Measurements from ENCODE around the gene C1orf167. TPM values are rescaled to one million over a fixed set of nuclear protein-coding genes. Genes with fewer than 3 reads are reported as not detected.

C1orf167 gene
- total and polyA plus RNA-seq, 4 donors, result 0.37 TPM; not detected in 3

DNA sequence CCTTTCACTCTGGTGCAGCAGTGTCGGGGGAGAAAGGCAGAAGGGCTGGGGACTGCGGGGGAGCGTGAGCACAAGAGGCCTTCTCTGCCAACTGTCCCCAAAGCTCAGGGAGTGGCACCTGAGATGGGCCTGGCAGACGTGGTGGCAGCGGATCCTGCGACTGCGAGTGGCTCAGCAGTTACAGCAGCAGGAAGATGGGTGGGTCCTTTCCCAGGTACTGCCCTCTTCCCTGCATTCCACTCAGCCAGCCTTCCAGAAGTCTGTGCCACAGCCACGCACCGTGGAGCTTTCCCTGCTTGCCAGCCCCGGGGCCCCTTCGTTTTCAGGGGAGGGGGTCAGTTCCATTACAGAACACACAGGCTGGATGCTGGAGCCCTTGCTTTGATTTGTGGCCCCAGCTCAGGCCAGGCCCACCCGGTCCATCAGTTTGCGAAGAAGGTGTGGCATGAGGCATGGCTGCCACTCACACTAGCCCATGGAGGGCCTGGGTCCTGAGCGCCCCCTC is 26.6 kb downstream of the C1orf167 start:
- TF ChIP-seq EGR1 (IDR thresholded peaks at IDR 0.05; ENCODE audit: low read depth in 2 of 2), result no peak
- no peak for TF ChIP-seq FOXA1 (IDR thresholded peaks at IDR 0.05)
- TF ChIP-seq, protein P1, sequence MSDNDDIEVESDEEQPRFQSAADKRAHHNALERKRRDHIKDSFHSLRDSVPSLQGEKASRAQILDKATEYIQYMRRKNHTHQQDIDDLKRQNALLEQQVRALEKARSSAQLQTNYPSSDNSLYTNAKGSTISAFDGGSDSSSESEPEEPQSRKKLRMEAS (IDR thresholded peaks at IDR 0.05), result no peak
- TF ChIP-seq, protein P2, sequence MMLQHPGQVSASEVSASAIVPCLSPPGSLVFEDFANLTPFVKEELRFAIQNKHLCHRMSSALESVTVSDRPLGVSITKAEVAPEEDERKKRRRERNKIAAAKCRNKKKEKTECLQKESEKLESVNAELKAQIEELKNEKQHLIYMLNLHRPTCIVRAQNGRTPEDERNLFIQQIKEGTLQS (IDR thresholded peaks at IDR 0.05), result no peak
- no peak for TF ChIP-seq RXRA (IDR thresholded peaks at IDR 0.05)
- TF ChIP-seq YY1 (IDR thresholded peaks at IDR 0.05), result no peak
- TF ChIP-seq NR2F2 (IDR thresholded peaks at IDR 0.05), result no peak
- no peak for TF ChIP-seq RAD21 (IDR thresholded peaks at IDR 0.05)
- no peak for TF ChIP-seq TAF1 (conservative IDR thresholded peaks at IDR 0.05)
- TF ChIP-seq, protein P3, sequence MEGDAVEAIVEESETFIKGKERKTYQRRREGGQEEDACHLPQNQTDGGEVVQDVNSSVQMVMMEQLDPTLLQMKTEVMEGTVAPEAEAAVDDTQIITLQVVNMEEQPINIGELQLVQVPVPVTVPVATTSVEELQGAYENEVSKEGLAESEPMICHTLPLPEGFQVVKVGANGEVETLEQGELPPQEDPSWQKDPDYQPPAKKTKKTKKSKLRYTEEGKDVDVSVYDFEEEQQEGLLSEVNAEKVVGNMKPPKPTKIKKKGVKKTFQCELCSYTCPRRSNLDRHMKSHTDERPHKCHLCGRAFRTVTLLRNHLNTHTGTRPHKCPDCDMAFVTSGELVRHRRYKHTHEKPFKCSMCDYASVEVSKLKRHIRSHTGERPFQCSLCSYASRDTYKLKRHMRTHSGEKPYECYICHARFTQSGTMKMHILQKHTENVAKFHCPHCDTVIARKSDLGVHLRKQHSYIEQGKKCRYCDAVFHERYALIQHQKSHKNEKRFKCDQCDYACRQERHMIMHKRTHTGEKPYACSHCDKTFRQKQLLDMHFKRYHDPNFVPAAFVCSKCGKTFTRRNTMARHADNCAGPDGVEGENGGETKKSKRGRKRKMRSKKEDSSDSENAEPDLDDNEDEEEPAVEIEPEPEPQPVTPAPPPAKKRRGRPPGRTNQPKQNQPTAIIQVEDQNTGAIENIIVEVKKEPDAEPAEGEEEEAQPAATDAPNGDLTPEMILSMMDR (IDR thresholded peaks at IDR 0.05; ENCODE audit: low read depth, low read length, missing input control), result no peak
- TF ChIP-seq GABPA (IDR thresholded peaks at IDR 0.05 in 1 of 2, conservative IDR thresholded peaks at IDR 0.05 in 1 of 2), result no peak
- TF ChIP-seq, protein P4, sequence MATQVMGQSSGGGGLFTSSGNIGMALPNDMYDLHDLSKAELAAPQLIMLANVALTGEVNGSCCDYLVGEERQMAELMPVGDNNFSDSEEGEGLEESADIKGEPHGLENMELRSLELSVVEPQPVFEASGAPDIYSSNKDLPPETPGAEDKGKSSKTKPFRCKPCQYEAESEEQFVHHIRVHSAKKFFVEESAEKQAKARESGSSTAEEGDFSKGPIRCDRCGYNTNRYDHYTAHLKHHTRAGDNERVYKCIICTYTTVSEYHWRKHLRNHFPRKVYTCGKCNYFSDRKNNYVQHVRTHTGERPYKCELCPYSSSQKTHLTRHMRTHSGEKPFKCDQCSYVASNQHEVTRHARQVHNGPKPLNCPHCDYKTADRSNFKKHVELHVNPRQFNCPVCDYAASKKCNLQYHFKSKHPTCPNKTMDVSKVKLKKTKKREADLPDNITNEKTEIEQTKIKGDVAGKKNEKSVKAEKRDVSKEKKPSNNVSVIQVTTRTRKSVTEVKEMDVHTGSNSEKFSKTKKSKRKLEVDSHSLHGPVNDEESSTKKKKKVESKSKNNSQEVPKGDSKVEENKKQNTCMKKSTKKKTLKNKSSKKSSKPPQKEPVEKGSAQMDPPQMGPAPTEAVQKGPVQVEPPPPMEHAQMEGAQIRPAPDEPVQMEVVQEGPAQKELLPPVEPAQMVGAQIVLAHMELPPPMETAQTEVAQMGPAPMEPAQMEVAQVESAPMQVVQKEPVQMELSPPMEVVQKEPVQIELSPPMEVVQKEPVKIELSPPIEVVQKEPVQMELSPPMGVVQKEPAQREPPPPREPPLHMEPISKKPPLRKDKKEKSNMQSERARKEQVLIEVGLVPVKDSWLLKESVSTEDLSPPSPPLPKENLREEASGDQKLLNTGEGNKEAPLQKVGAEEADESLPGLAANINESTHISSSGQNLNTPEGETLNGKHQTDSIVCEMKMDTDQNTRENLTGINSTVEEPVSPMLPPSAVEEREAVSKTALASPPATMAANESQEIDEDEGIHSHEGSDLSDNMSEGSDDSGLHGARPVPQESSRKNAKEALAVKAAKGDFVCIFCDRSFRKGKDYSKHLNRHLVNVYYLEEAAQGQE (IDR thresholded peaks at IDR 0.05), result no peak
- no peak for TF ChIP-seq HNF4G (IDR thresholded peaks at IDR 0.05)
- Histone ChIP-seq H3K27me3 (ENCODE audit: control insufficient read depth in 4 of 4, insufficient read depth in 4 of 4, low read length in 3 of 4) (no peaks in the 10 kb centered on the region), H3K36me3 (ENCODE audit: control insufficient read depth in 4 of 4, insufficient read depth in 3 of 4, low read depth in 1 of 4, low read length in 3 of 4) (peaks cover under 1 to 14% (median 9%) of the 10 kb centered on the region in 4 donors), H3K4me3 (ENCODE audit: low read depth in 1 of 3, low read length in 3 of 3) (no peak overlapping the region), H3K9ac (ENCODE audit: low read depth in 1 of 2, low read length in 2 of 2) (no peak overlapping the region), H3K4me1 (ENCODE audit: control insufficient read depth in 4 of 4, insufficient read depth in 4 of 4, low read length in 3 of 4) (peaks cover 0 to 31% (median 19%) of the 10 kb centered on the region in 4 donors), H3K9me3 (ENCODE audit: control insufficient read depth in 4 of 4, low read length in 3 of 4) (no peaks in the 10 kb centered on the region), H3K27ac (ENCODE audit: low read depth in 1 of 2, low read length in 2 of 2) (peak overlapping the region in 1 of 2 donors; percentile 62)
- WGBS, result 90% methylated on average over 14 of the region's 14 CpGs
- no peak for DNase-seq (ENCODE audit: low spot score)

DNA sequence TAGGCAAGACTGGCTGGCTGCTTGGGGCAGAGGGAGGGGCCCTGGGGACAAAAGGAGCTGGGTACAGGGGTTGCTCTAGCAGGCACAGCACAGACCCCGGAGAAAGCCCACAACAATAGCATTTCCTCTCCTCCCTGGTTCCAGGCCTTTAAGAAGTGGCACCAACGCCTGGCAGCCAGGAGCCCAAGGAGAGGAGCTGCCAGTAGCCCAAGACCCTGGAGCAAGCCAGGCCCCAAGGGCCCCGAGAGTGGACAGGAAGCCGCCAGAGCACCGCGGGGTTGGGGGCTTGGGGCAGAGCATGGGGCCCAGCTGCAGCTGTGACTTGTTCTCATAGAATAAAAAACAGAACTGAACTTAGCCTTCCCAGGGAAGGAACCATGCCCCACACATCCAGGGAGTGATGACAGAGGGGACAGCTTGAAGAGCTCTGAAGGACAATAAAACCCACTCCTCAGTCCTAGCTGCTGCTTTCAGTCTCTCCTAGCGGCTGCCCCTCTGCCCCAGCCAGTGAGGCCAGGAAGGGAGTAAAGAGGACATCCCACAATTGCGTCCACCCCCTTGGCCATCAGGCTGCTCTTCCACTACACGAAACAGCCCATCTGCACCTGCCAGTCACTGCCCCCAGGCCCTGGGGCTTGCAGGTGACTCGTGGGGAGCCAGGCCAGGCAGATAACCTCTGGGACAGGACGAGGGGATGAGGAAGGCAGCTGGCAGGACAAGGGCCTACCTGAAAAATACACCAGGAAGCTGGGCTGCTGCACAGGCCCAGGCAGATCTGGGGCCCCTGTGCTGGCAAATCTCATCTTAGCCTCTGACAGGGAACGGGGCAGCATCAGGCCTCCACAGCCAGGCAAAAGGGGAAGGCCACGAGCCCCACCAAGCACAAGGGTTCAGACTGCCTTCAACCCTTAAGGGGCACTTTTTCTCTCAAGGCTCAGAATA is 27.4 kb downstream of the C1orf167 start:
- H3K27me3 ChIP-seq (ENCODE audit: control insufficient read depth in 4 of 4, insufficient read depth in 4 of 4, low read length in 3 of 4), result no peaks in the 10 kb centered on the region
- peak overlapping the region; percentile 62 to 65 for H3K27ac ChIP-seq (ENCODE audit: low read depth in 1 of 2, low read length in 2 of 2)
- peaks cover 7 to 21% (median 16%) of the 10 kb centered on the region in 4 donors for H3K36me3 ChIP-seq (ENCODE audit: control insufficient read depth in 4 of 4, insufficient read depth in 3 of 4, low read depth in 1 of 4, low read length in 3 of 4)
- 84% methylated on average over 13 of the region's 13 CpGs for WGBS
- H3K4me3 ChIP-seq (ENCODE audit: low read depth in 1 of 3, low read length in 3 of 3), result no peak overlapping the region
- no peaks in the 10 kb centered on the region for H3K9me3 ChIP-seq (ENCODE audit: control insufficient read depth in 4 of 4, low read length in 3 of 4)
- peaks cover 0 to 31% (median 17%) of the 10 kb centered on the region in 4 donors for H3K4me1 ChIP-seq (ENCODE audit: control insufficient read depth in 4 of 4, insufficient read depth in 4 of 4, low read length in 3 of 4)
- no peak for DNase-seq (ENCODE audit: low spot score)
- TF ChIP-seq, protein P5, sequence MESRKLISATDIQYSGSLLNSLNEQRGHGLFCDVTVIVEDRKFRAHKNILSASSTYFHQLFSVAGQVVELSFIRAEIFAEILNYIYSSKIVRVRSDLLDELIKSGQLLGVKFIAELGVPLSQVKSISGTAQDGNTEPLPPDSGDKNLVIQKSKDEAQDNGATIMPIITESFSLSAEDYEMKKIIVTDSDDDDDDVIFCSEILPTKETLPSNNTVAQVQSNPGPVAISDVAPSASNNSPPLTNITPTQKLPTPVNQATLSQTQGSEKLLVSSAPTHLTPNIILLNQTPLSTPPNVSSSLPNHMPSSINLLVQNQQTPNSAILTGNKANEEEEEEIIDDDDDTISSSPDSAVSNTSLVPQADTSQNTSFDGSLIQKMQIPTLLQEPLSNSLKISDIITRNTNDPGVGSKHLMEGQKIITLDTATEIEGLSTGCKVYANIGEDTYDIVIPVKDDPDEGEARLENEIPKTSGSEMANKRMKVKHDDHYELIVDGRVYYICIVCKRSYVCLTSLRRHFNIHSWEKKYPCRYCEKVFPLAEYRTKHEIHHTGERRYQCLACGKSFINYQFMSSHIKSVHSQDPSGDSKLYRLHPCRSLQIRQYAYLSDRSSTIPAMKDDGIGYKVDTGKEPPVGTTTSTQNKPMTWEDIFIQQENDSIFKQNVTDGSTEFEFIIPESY (IDR thresholded peaks at IDR 0.05), result no peak
- TF ChIP-seq YY1 (IDR thresholded peaks at IDR 0.05), result no peak
- no peak for TF ChIP-seq JUND (IDR thresholded peaks at IDR 0.05)
- TF ChIP-seq, protein P4 (IDR thresholded peaks at IDR 0.05), result no peak
- H3K9ac ChIP-seq (ENCODE audit: low read depth in 1 of 2, low read length in 2 of 2), result no peak overlapping the region
